ENCODE results near the gene RHBG. TPM values are rescaled to one million over a fixed set of nuclear protein-coding genes. Genes with fewer than 3 reads are reported as not detected.

Gene RHBG
- polyA plus RNA-seq, 1 donor (not counting 4 experiments of a cell fraction or from before 2014, with no cell fraction given), result not detected

- no peak overlapping the region for H2AFZ ChIP-seq (ENCODE audit: control insufficient read depth, low read length)
- no peak overlapping the region for H3K9ac ChIP-seq (ENCODE audit: control insufficient read depth, extremely low read depth, insufficient read depth, low read length)
- dilution Hi-C loops (cut with MboI; ENCODE audit: extremely low pct_ligation_motif_present, low sequenced_read_pairs), result no loop called here
- DNase-seq (ENCODE audit: low read depth, low spot score), result no peak
- no peaks in the 10 kb centered on the region for H4K20me1 ChIP-seq (ENCODE audit: control insufficient read depth, extremely low read depth, insufficient read depth, low read length)
- no peaks in the 10 kb centered on the region for H3K4me1 ChIP-seq (ENCODE audit: control insufficient read depth, extremely low read depth, insufficient read depth, low read length)
- TF ChIP-seq CTCF (optimal IDR thresholded peaks at IDR 0.05 in 1 of 3, IDR thresholded peaks at IDR 0.05 in 1 of 3, conservative IDR thresholded peaks at IDR 0.05 in 1 of 3; ENCODE audit: extremely low read depth in 1 of 3, insufficient read depth in 2 of 3, low read length in 3 of 3), result no peak
- no peak for TF ChIP-seq EZH2 (IDR thresholded peaks at IDR 0.05; ENCODE audit: low read length)
- peaks cover 19% of the 10 kb centered on the region for H3K27me3 ChIP-seq (ENCODE audit: control insufficient read depth, extremely low read depth, insufficient read depth, low read length)
- no peak overlapping the region for H3K4me2 ChIP-seq (ENCODE audit: control insufficient read depth, extremely low read depth, insufficient read depth, low read depth, low read length)
- no peak for FAIRE-seq
- no peak overlapping the region for H3K4me3 ChIP-seq (ENCODE audit: control insufficient read depth in 2 of 3, extremely low read depth in 1 of 3, insufficient read depth in 2 of 3, low read depth in 1 of 3, low read length in 3 of 3)
- no peak overlapping the region for H3K27ac ChIP-seq (ENCODE audit: control insufficient read depth, insufficient read depth, low read length)
- H3K36me3 ChIP-seq (ENCODE audit: control insufficient read depth in 2 of 2, extremely low read depth in 1 of 2, insufficient read depth in 2 of 2, low read length in 2 of 2), result no peaks in the 10 kb centered on the region
- no peaks in the 10 kb centered on the region for H3K9me3 ChIP-seq (ENCODE audit: control insufficient read depth, low read depth, low read length)
- H3K79me2 ChIP-seq (ENCODE audit: control insufficient read depth, insufficient read depth, low read length), result no peaks in the 10 kb centered on the region
- no peaks in the 10 kb centered on the region for H3K9me1 ChIP-seq (ENCODE audit: control insufficient read depth, extremely low read depth, insufficient read depth, low read length)
Measured at GRCh38 chr1:156384007-156384406, 15.0 kb downstream of the RHBG start.

GRCh38 chr1:156384658-156385057, 15.6 kb downstream of the RHBG start:
- Histone ChIP-seq H3K9me3 (ENCODE audit: control insufficient read depth, low read depth, low read length) (no peaks in the 10 kb centered on the region), H4K20me1 (ENCODE audit: control insufficient read depth, extremely low read depth, insufficient read depth, low read length) (no peaks in the 10 kb centered on the region), H3K79me2 (ENCODE audit: control insufficient read depth, insufficient read depth, low read length) (no peaks in the 10 kb centered on the region), H3K9ac (ENCODE audit: control insufficient read depth, extremely low read depth, insufficient read depth, low read length) (no peak overlapping the region), H3K27ac (ENCODE audit: control insufficient read depth, insufficient read depth, low read length) (no peak overlapping the region), H2AFZ (ENCODE audit: control insufficient read depth, low read length) (no peak overlapping the region), H3K4me1 (ENCODE audit: control insufficient read depth, extremely low read depth, insufficient read depth, low read length) (no peaks in the 10 kb centered on the region), H3K27me3 (ENCODE audit: control insufficient read depth, extremely low read depth, insufficient read depth, low read length) (peaks cover 25% of the 10 kb centered on the region), H3K4me3 (ENCODE audit: control insufficient read depth in 2 of 3, extremely low read depth in 1 of 3, insufficient read depth in 2 of 3, low read depth in 1 of 3, low read length in 3 of 3) (no peak overlapping the region), H3K4me2 (ENCODE audit: control insufficient read depth, extremely low read depth, insufficient read depth, low read depth, low read length) (no peak overlapping the region), H3K9me1 (ENCODE audit: control insufficient read depth, extremely low read depth, insufficient read depth, low read length) (no peaks in the 10 kb centered on the region), H3K36me3 (ENCODE audit: control insufficient read depth in 2 of 2, extremely low read depth in 1 of 2, insufficient read depth in 2 of 2, low read length in 2 of 2) (no peaks in the 10 kb centered on the region)
- TF ChIP-seq CTCF (optimal IDR thresholded peaks at IDR 0.05 in 1 of 3, IDR thresholded peaks at IDR 0.05 in 1 of 3, conservative IDR thresholded peaks at IDR 0.05 in 1 of 3; ENCODE audit: extremely low read depth in 1 of 3, insufficient read depth in 2 of 3, low read length in 3 of 3), result no peak
- TF ChIP-seq EZH2 (IDR thresholded peaks at IDR 0.05; ENCODE audit: low read length), result no peak
- DNase-seq (ENCODE audit: low read depth, low spot score), result no peak
- dilution Hi-C loops (cut with MboI; ENCODE audit: extremely low pct_ligation_motif_present, low sequenced_read_pairs), result no loop called here
- FAIRE-seq, result no peak

Data from keratinocyte (primary cell).